Effector memory CD8-positive, alpha-beta T cell (primary cell): ENCODE results near the gene TMPO.
"Not testable (repeated sequence)": the region's sequence is repeated elsewhere in the genome, so short reads cannot be mapped to it uniquely, and the experiment has no call there.

ENCODE experiments used
- ATAC-seq: fragments of 150-1000 bp; cut with Tn5 transposase; replicated peaks from 2 replicates; pipeline ENCODE4 v1.10.0; 2021; ENCODE audit warnings: mild to moderate bottlenecking, moderate library complexity
- DNase-seq, 3 experiments: peaks; one replicate each; pipeline ENCODE4 v3.0.0; 2021
- H3K27ac Mint-ChIP-seq, 2 donors: one replicate each; pipeline ENCODE4 v1.8.0; 2022; ENCODE audit warnings: mild to moderate bottlenecking in 2 of 2, mixed read lengths in 2 of 2, moderate library complexity in 2 of 2
- H3K27me3 Mint-ChIP-seq, 2 donors: one replicate each; pipeline ENCODE4 v1.8.0; 2022; ENCODE audit warnings: mixed read lengths in 2 of 2
- H3K36me3 Mint-ChIP-seq: one replicate; pipeline ENCODE4 v1.8.0; 2022; ENCODE audit warnings: mild to moderate bottlenecking, moderate library complexity, mixed read lengths; ENCODE audit not compliant: insufficient read depth
- H3K4me1 Mint-ChIP-seq, 2 donors: one replicate each; pipeline ENCODE4 v1.8.0; 2022; ENCODE audit warnings: low read depth in 2 of 2, mixed read lengths in 2 of 2
- H3K4me3 Mint-ChIP-seq, 2 donors: one replicate each; pipeline ENCODE4 v1.8.0; 2022; ENCODE audit warnings: mild to moderate bottlenecking in 2 of 2, mixed read lengths in 2 of 2, moderate library complexity in 2 of 2
- H3K9me3 Mint-ChIP-seq, 2 donors: one replicate each; pipeline ENCODE4 v1.8.0; 2022; ENCODE audit warnings: mixed read lengths in 2 of 2

The TMPO gene

DNA sequence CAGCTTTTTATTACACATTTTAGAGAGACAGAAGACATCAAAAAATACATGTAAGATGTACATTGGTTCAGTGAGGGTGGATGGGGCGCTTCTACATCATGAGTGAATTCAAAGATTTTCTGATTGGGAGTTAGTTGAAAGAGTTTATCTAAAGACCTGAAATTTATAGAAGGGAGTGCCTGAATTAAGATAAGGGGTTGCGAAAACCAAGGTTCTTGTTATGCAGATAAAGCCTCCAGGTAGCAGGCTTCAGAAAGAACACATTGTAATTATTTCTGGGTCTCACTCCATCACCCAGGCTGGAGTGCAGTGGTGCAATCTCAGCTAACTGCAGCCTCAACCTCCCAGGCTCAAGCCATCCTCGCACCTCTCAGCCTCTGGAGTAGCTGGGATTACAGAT is 26.2 kb upstream of the TMPO start:
- Mint-ChIP-seq H3K9me3 (no peaks in the 10 kb centered on the region), H3K27ac (no peak overlapping the region), H3K4me3 (no peak overlapping the region), H3K4me1 (peaks cover 3 to 4% of the 10 kb centered on the region in 2 donors), H3K36me3 (peaks cover 3% of the 10 kb centered on the region), H3K27me3 (peaks cover 0 to 8% of the 10 kb centered on the region in 2 donors)
- DNase-seq (no peak), ATAC-seq (no peak)

DNA sequence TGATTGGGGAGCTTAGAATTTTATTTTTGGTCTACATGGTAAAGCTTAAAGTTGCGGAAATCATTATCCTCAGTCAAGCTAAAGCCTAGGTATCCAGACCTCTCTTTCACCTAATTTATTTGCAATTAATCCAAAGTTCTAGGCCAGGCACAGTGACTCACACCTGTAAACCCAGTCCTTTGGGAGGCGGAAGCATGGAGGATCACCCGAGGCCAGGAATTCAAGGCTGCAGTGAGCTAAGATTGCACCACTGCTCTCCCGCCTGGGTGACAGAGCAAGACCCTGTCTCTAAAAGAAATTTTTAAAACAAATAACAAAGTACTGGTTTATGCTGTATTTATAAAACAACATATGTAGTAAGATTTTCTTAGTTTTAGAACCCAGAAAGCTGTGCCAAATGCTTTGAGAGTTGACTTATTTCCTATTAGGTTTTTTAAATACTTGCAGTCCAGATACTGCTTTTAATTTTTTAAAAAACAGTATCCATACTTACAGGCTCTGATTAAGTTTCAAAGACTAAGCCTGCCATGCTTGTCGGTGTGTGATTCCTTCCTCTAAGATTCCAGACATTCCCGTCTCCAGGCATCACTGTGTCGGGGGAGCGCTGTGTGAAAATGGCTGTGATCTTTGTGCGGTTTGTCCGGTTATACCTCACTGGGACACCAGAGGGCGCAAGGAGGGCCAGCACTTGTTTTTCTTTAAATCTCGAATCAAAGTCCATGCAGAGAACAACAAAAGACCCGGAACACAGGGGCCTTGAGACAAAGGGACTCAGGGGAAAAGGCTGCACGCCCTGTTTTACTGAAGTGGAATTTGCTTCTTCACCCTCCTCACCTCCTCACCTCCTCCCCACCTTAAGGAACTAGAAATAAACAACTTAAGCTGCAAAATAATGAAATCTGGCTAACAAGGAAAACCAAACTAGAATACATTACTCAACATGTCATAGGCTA is 24.6 kb upstream of the TMPO start:
- DNase-seq = peak; percentile 79 to 85 (median 80)
- peaks cover 3% of the 10 kb centered on the region for H3K36me3 Mint-ChIP-seq
- no peaks in the 10 kb centered on the region for H3K9me3 Mint-ChIP-seq
- ATAC-seq = peak; percentile 94
- H3K4me3 Mint-ChIP-seq = peak overlapping the region in 1 of 2 donors; percentile 31
- H3K27me3 Mint-ChIP-seq = peaks cover 0 to 6% of the 10 kb centered on the region in 2 donors
- peak overlapping the region; percentile 55 to 56 for H3K27ac Mint-ChIP-seq
- peaks cover 3 to 4% of the 10 kb centered on the region in 2 donors for H3K4me1 Mint-ChIP-seq

DNA sequence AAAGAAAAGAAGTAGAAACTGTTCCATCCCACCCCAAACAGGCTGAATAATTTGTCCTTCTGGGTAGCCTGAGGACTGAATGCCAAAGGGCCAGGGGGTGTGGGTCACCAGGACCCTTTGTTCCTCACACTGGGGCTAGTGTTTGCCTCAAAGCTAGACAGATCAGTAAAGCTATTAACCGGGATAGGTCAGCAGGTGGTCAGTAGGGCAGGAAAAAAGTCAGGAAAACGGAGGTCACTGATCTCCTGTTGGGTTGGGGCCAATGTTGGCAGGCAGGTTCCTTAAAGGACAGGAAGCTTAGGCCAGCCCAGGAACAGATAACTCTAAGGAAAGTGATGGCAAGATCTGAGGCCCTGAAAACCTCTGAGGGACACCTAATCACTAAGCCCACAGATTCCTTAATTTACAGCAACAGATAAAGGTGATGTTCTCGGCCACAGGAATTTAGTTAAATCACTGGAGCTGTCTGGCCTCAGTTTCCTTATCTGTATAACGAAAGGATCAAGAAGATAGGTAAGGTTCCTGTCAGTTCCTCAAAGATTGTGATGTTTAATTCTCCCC is 22.7 kb upstream of the TMPO start:
- Mint-ChIP-seq H3K27me3 (no peaks in the 10 kb centered on the region), H3K36me3 (peaks cover 3% of the 10 kb centered on the region), H3K4me3 (no peak overlapping the region), H3K4me1 (peaks cover 3 to 4% of the 10 kb centered on the region in 2 donors), H3K27ac (no peak overlapping the region), H3K9me3 (no peaks in the 10 kb centered on the region)
- no peak for ATAC-seq
- DNase-seq = no peak

DNA sequence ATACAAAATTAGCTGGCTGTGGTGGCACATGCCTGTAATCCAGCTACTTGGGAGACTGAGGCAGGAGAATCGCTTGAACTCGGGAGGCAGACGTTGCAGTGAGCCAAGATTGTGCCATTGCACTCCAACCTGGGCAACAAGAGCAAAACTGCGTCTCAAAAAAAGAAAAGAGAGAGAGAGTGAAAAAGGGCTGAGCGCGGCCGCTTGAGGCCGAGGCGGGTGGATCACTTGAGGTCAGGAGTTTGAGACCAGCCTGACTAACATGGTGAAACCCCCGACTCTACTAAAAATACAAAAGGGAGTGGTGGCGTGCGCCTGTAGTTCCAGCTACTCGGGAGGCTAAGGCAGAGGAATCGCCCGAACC is 14.1 kb upstream of the TMPO start:
- peaks cover 5 to 16% of the 10 kb centered on the region in 2 donors for H3K27me3 Mint-ChIP-seq
- H3K4me1 Mint-ChIP-seq = peaks cover 15 to 25% of the 10 kb centered on the region in 2 donors
- DNase-seq, H3K9me3 Mint-ChIP-seq, ATAC-seq: not testable (repeated sequence)
- H3K36me3 Mint-ChIP-seq = peaks cover 48% of the 10 kb centered on the region
- H3K27ac Mint-ChIP-seq = peak overlapping the region in 1 of 2 donors; percentile 100
- peak overlapping the region; percentile 49 to 96 for H3K4me3 Mint-ChIP-seq

DNA sequence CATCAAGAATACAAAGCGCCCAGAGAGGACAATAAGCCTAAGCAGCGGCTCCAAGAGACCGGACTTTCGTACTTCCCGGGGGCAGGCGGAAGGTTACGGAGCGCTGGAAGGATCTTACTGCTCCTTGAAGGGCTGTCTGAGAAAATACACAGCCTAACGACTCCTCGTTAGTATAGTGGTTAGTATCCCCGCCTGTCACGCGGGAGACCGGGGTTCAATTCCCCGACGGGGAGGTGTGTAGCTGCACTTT is 12.1 kb upstream of the TMPO start:
- ATAC-seq (peak; percentile 66), DNase-seq (peak; percentile 86 to 90 (median 88))
- peaks cover 15 to 25% of the 10 kb centered on the region in 2 donors for H3K4me1 Mint-ChIP-seq
- H3K36me3 Mint-ChIP-seq = peaks cover 48% of the 10 kb centered on the region
- H3K27me3 Mint-ChIP-seq = peaks cover 5 to 16% of the 10 kb centered on the region in 2 donors
- H3K27ac Mint-ChIP-seq = peak overlapping the region; percentile 100
- H3K9me3 Mint-ChIP-seq = no peaks in the 10 kb centered on the region
- H3K4me3 Mint-ChIP-seq = peak overlapping the region; percentile 90 to 96

DNA sequence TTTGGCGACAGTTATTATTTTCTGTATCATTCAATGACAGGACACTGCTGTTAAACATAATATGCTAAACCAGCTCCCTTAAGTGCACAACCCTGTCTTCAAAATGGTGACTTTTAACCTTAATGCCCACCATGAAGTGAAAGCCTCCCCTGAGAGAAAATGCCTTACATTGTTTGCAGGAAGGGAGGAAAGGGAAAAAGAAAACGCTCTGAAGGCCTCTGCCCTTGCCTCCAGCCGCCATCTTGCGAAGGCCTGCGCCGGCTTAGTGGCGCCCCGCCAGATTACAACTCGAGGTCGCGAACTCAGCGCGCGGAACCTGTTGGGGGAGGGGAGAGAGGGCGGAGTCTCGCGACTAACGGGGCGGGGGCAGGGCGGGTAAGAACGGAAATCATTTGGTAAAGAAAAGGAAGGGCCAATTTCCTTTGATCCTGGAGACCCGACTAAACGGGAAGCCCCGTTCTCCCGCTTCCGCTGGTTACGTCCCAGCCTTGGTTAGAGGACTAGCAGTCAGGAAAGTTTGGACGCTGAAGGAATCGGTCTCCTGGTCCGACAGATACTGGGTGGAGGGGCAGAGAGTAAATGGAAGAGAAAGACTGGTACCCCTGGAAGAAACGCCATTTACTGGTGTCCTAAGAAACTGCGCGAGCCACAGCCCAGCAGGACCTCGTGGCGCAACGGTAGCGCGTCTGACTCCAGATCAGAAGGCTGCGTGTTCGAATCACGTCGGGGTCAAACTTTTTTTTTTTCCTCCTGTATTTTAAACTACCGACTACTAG is 11.6 kb upstream of the TMPO start:
- peak; percentile 82 for ATAC-seq
- Mint-ChIP-seq H3K36me3 (peaks cover 48% of the 10 kb centered on the region), H3K9me3 (no peaks in the 10 kb centered on the region), H3K27me3 (peaks cover 5 to 16% of the 10 kb centered on the region in 2 donors), H3K4me3 (peak overlapping the region; percentile 90 to 96), H3K27ac (peak overlapping the region; percentile 100), H3K4me1 (peaks cover 15 to 25% of the 10 kb centered on the region in 2 donors)
- DNase-seq = peak; percentile 92 to 94 (median 94)

DNA sequence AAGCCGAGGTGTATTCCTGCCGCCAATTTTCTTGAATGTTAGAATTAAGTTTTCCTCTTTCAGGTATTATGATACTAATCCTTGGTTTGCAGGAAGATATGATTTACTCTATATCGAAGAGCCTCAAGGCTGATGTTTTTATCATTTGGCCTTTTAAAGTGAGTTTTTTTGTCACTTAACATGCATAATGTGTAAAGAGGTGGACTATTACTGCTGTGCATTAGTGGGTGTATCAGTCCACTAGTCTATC is 11.1 kb upstream of the TMPO start:
- peaks cover 48% of the 10 kb centered on the region for H3K36me3 Mint-ChIP-seq
- peak overlapping the region; percentile 90 to 96 for H3K4me3 Mint-ChIP-seq
- no peaks in the 10 kb centered on the region for H3K9me3 Mint-ChIP-seq
- ATAC-seq (no peak), DNase-seq (no peak)
- peaks cover 5 to 16% of the 10 kb centered on the region in 2 donors for H3K27me3 Mint-ChIP-seq
- H3K27ac Mint-ChIP-seq = peak overlapping the region; percentile 100
- peaks cover 15 to 25% of the 10 kb centered on the region in 2 donors for H3K4me1 Mint-ChIP-seq

DNA sequence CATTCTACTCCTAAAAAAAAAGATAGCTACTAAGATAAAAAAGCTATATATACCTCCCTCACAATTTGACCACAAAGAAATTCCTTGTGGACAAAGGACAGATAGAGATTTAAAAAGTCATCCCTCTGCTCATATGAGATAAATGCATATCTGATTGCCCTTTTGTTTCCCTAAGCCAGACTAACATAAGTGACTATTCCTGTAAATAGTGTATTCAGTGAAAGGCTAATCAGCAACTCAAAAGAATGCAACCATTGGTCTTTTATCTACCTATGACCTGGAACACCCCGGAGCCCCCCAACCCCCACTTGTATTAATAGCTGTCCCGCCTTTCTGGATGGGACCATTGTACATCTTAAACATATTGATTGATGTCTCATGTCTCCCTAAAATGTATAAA is 6.3 kb upstream of the TMPO start:
- H3K4me3 Mint-ChIP-seq = no peak overlapping the region
- DNase-seq (no peak), ATAC-seq (no peak)
- H3K36me3 Mint-ChIP-seq = peaks cover 19% of the 10 kb centered on the region
- H3K27me3 Mint-ChIP-seq = peaks cover 3 to 4% of the 10 kb centered on the region in 2 donors
- H3K9me3 Mint-ChIP-seq = no peaks in the 10 kb centered on the region
- H3K27ac Mint-ChIP-seq = no peak overlapping the region
- H3K4me1 Mint-ChIP-seq = peaks cover 7 to 22% of the 10 kb centered on the region in 2 donors

DNA sequence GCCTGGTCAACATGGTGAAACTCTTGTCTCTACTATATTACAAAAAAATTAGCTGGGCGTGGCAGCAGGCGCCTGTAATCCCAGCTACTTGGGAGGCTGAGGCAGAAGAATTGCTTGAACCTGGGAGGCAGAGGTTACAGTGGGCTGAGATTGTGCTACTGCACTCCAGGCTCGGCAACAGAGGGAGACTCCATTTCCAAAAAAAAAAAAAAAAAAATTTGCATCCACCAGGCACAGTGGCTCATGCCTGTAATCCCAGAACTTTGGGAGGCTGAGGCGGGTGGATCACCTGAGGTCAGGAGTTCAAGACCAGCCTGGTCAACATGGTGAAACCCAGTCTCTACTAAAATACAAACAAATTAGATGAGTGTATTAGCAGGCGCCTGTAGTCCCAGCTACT is 3.6 kb upstream of the TMPO start:
- not testable (repeated sequence) for H3K27ac Mint-ChIP-seq, ATAC-seq, H3K27me3 Mint-ChIP-seq, H3K4me3 Mint-ChIP-seq, H3K9me3 Mint-ChIP-seq, DNase-seq
- H3K4me1 Mint-ChIP-seq = peaks cover 11 to 19% of the 10 kb centered on the region in 2 donors
- H3K36me3 Mint-ChIP-seq = peaks cover 22% of the 10 kb centered on the region

DNA sequence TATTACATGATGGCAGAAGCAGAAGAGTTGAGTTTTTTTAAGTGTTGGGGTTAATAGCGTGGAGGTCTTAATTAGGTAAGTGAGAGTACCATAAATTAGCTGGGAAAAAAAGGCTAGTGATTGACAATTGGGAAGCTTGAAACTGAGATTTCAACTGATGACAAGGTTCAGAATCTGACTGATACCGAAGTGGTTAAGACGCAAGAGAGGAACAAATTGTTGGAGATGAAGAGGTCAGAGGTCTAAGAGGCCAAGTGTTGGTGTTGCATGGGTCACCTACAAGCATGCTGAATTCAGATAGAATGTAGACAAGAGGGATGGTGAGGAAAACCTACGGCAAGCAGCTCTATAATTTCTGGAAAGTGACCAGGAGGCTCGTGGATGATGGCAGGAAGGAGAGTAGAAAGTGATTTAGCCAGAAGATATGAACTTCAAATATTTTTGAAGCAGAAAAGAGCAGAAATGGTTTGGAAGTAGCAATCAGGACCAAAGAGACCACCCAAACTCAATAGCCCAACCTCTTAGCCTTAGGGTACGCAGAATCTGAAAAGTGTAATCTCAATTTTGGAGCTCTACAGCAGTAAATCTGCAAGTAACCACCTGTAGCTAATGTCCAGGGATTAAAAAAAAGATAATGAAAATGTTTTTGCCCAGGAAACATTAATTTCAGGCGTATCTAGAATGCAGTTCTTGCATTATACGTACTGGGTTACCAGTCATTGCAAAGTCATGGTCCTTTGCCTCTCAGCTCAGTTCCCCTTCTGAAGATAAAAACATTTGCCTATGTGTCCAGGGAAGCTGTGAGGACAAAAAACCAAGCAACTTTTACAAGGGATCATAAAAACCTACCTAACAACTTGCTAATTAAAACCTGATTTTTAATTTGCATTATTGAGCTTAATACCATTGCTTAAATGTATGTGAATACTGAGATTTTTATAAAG is 1.7 kb upstream of the TMPO start:
- Mint-ChIP-seq H3K27me3 (no peaks in the 10 kb centered on the region), H3K4me3 (peak overlapping the region; percentile 94 to 99), H3K36me3 (peaks cover 34% of the 10 kb centered on the region), H3K4me1 (peaks cover 12 to 22% of the 10 kb centered on the region in 2 donors), H3K9me3 (no peaks in the 10 kb centered on the region), H3K27ac (peak overlapping the region; percentile 95 to 97)
- no peak for ATAC-seq
- no peak for DNase-seq

DNA sequence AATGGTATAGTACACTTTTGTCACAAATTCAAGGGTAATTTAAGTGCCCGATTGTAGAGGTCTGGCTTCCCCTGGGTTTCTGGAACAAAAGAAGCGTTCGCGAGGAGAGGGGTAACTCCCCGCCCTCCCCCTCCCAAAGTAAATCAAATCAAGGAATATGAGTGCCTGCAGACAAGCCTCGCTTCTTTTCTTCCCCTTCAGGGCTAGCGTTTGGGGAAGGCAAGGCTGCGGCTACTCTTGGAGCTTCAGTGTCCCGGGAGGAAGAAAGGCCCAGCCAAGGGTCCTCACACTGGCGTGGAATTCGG is 456 bp upstream of the TMPO start:
- peaks cover 18 to 33% of the 10 kb centered on the region in 2 donors for H3K4me1 Mint-ChIP-seq
- no peaks in the 10 kb centered on the region for H3K27me3 Mint-ChIP-seq
- H3K9me3 Mint-ChIP-seq = no peaks in the 10 kb centered on the region
- peak overlapping the region; percentile 95 to 97 for H3K27ac Mint-ChIP-seq
- peak overlapping the region; percentile 94 to 99 for H3K4me3 Mint-ChIP-seq
- peaks cover 40% of the 10 kb centered on the region for H3K36me3 Mint-ChIP-seq
- DNase-seq = no peak
- ATAC-seq = no peak

DNA sequence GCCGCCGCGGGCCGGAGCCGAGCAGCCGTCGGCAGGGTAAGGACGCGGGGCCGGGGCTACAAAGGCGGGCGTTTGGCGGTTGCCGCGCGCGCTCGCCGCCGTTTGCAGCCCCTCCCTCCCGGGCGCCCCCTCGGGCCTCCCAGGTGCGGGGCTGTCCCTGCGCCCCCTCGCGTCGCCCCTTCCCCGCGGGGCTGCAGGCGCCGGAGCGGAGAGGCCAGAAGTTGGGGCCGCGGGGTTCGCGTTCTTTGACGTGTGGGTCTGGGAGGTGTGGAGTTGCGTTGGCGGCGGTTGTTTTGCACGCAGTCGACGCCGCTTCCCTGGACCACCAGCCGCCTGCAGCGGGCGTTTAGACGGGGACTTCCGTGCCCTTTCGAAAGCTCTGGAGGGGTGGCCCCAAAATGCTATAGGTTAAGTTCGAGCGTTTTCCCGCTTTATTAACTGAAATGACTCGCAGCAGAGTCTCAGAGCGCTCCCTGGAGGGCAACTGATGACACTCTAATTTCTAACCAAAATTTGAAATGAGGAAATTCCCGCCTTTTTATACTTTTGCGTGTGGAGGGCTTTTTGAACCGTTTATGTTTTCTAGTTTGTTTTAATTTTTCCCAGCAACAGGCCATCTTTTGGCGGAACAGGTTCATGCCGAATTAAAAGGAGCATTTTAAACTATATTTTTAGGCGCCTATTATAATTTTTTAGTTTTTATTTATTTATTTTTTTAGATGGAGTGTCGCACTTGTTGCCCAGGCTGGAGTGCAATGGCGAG is 902 bp downstream of the TMPO start:
- Mint-ChIP-seq H3K27me3 (no peaks in the 10 kb centered on the region), H3K9me3 (no peaks in the 10 kb centered on the region), H3K36me3 (peaks cover 42% of the 10 kb centered on the region), H3K4me1 (peaks cover 24 to 46% of the 10 kb centered on the region in 2 donors), H3K27ac (peak overlapping the region; percentile 90 to 97), H3K4me3 (peak overlapping the region; percentile 94 to 99)
- peak; percentile 63 for ATAC-seq
- peak; percentile 74 to 80 (median 78) for DNase-seq
